H9 (cell line): ENCODE results near the gene CUBN. TPM values are rescaled to one million over a fixed set of nuclear protein-coding genes. Genes with fewer than 3 reads are reported as not detected.

ENCODE experiments used
- DNase-seq: peaks from one replicate; pipeline ENCODE4 v3.0.0-alpha.2; 2017
- H2AFZ ChIP-seq: one replicate; pipeline ENCODE4 v1.6.1; 2013; ENCODE audit warnings: mild to moderate bottlenecking, low read length, control low read depth, moderate library complexity
- H2AK5ac ChIP-seq: 2 replicates; pipeline ENCODE4 v1.6.1; 2013; ENCODE audit warnings: low read length, control low read depth, mixed read lengths; ENCODE audit not compliant: insufficient read length
- H2BK120ac ChIP-seq: one replicate; pipeline ENCODE4 v1.6.1; 2013; ENCODE audit warnings: low read depth, mild to moderate bottlenecking, low read length, control low read depth, inconsistent platforms; ENCODE audit not compliant: poor library complexity, severe bottlenecking
- H2BK12ac ChIP-seq: 2 replicates; pipeline ENCODE4 v1.6.1; 2013; ENCODE audit warnings: low read length, control low read depth, mixed read lengths, low read depth; ENCODE audit not compliant: insufficient read length
- H2BK15ac ChIP-seq: 2 replicates; pipeline ENCODE4 v1.6.1; 2013; ENCODE audit warnings: low read depth, low read length, control low read depth
- H2BK20ac ChIP-seq: one replicate; pipeline ENCODE4 v1.6.1; 2013; ENCODE audit warnings: low read depth, mild to moderate bottlenecking, low read length, control low read depth, inconsistent platforms; ENCODE audit not compliant: poor library complexity, severe bottlenecking
- H2BK5ac ChIP-seq: 2 replicates; pipeline ENCODE4 v1.6.1; 2013; ENCODE audit warnings: low read length, control low read depth, mixed read lengths; ENCODE audit not compliant: insufficient read length
- H3K14ac ChIP-seq: 2 replicates; pipeline ENCODE4 v1.6.1; 2013; ENCODE audit warnings: low read length, control low read depth; ENCODE audit not compliant: insufficient read depth
- H3K18ac ChIP-seq: 2 replicates; pipeline ENCODE4 v1.6.1; 2013; ENCODE audit warnings: low read depth, mild to moderate bottlenecking, mixed read lengths, low read length, control low read depth; ENCODE audit not compliant: insufficient read length
- H3K23ac ChIP-seq: 2 replicates; pipeline ENCODE4 v1.6.1; 2013; ENCODE audit warnings: low read length, control low read depth, mixed read lengths, low read depth; ENCODE audit not compliant: insufficient read length
- H3K23me2 ChIP-seq: 2 replicates; pipeline ENCODE4 v1.6.1; 2013; ENCODE audit warnings: low read depth, mild to moderate bottlenecking, mixed read lengths, low read length, control low read depth; ENCODE audit not compliant: insufficient read length, poor library complexity, severe bottlenecking
- H3K27ac ChIP-seq: 2 replicates; pipeline ENCODE4 v1.5.1; 2013; ENCODE audit warnings: low read length, control low read depth, mixed read lengths, low read depth; ENCODE audit not compliant: insufficient read length
- H3K27me3 ChIP-seq: 2 replicates; pipeline ENCODE4 v1.6.1; 2013; ENCODE audit warnings: low read length, control low read depth, inconsistent platforms; ENCODE audit not compliant: insufficient read depth
- H3K4ac ChIP-seq: 2 replicates; pipeline ENCODE4 v1.6.1; 2013; ENCODE audit warnings: low read depth, mild to moderate bottlenecking, control low read depth, inconsistent platforms, low read length, moderate library complexity
- H3K4me1 ChIP-seq: 2 replicates; pipeline ENCODE4 v1.6.1; 2013; ENCODE audit warnings: low read length, control low read depth, inconsistent platforms; ENCODE audit not compliant: insufficient read depth
- H3K4me2 ChIP-seq: 2 replicates; pipeline ENCODE4 v1.6.1; 2013; ENCODE audit warnings: low read length, control low read depth, mixed read lengths; ENCODE audit not compliant: insufficient read length, insufficient read depth
- H3K56ac ChIP-seq: 2 replicates; pipeline ENCODE4 v1.6.1; 2013; ENCODE audit warnings: low read depth, mild to moderate bottlenecking, mixed read lengths, low read length, control low read depth; ENCODE audit not compliant: insufficient read length
- H3K79me1 ChIP-seq: 2 replicates; pipeline ENCODE4 v1.6.1; 2013; ENCODE audit warnings: low read depth, mild to moderate bottlenecking, moderate library complexity, low read length, control low read depth, inconsistent platforms; ENCODE audit not compliant: insufficient read depth, poor library complexity, severe bottlenecking
- H3K79me2 ChIP-seq: 2 replicates; pipeline ENCODE4 v1.6.1; 2013; ENCODE audit warnings: low read length, control low read depth, inconsistent platforms; ENCODE audit not compliant: insufficient read depth
- H3K9ac ChIP-seq: 2 replicates; pipeline ENCODE4 v1.6.1; 2013; ENCODE audit warnings: low read length, control low read depth, mixed read lengths; ENCODE audit not compliant: insufficient read length; ENCODE audit errors: extremely low read depth
- H3K9me3 ChIP-seq: one replicate; pipeline ENCODE4 v1.6.1; 2013; ENCODE audit warnings: low read depth, low read length, inconsistent platforms; ENCODE audit not compliant: control insufficient read depth
- H3T11ph ChIP-seq: one replicate; pipeline ENCODE4 v1.6.1; 2013; ENCODE audit warnings: mild to moderate bottlenecking, low read length, control low read depth, inconsistent platforms
- H4K20me1 ChIP-seq: one replicate; pipeline ENCODE4 v1.6.1; 2013; ENCODE audit not compliant: control insufficient read depth, insufficient read length, insufficient read depth
- H4K5ac ChIP-seq: 2 replicates; pipeline ENCODE4 v1.6.1; 2013; ENCODE audit warnings: low read depth, mild to moderate bottlenecking, mixed read lengths, low read length, control low read depth; ENCODE audit not compliant: insufficient read length
- H4K8ac ChIP-seq: replicated peaks from 2 replicates; pipeline ENCODE4 v1.6.1; 2013; ENCODE audit warnings: low read length, control low read depth, mixed read lengths, low read depth; ENCODE audit not compliant: insufficient read length
- H4K91ac ChIP-seq: 2 replicates; pipeline ENCODE4 v1.6.1; 2013; ENCODE audit warnings: low read depth, mild to moderate bottlenecking, moderate library complexity, mixed read lengths, low read length, control low read depth; ENCODE audit not compliant: insufficient read length
- H3K27ac Mint-ChIP-seq, 3 experiments: 2 replicates in 2 of 3; 3 replicates in 1 of 3; pipeline ENCODE4 v1.8.0; 2020 to 2021; ENCODE audit warnings: mixed read lengths in 3 of 3, mild to moderate bottlenecking in 1 of 3, moderate library complexity in 1 of 3
- H3K27me3 Mint-ChIP-seq: 2 replicates; pipeline ENCODE4 v1.8.0; 2021; ENCODE audit warnings: low read depth, mild to moderate bottlenecking, moderate library complexity, mixed read lengths
- H3K36me3 Mint-ChIP-seq, 3 experiments: 2 replicates in 2 of 3; 3 replicates in 1 of 3; pipeline ENCODE4 v1.8.0; 2020 to 2021; ENCODE audit warnings: low read depth in 3 of 3, mixed read lengths in 3 of 3; ENCODE audit not compliant: insufficient read depth in 1 of 3
- H3K4me1 Mint-ChIP-seq, 2 experiments: 2 replicates each; pipeline ENCODE4 v1.8.0; 2020; ENCODE audit warnings: mixed read lengths in 2 of 2
- H3K4me3 Mint-ChIP-seq, 2 experiments: 2 replicates in 1 of 2; 3 replicates in 1 of 2; pipeline ENCODE4 v1.8.0; 2020 to 2021; ENCODE audit warnings: mild to moderate bottlenecking in 2 of 2, mixed read lengths in 2 of 2, moderate library complexity in 1 of 2
- H3K9me3 Mint-ChIP-seq, 2 experiments: 2 replicates in 1 of 2; 3 replicates in 1 of 2; pipeline ENCODE4 v1.8.0; 2020; ENCODE audit warnings: mild to moderate bottlenecking in 2 of 2, mixed read lengths in 2 of 2, moderate library complexity in 1 of 2
- WGBS: extraction: QIAGEN DNeasy Blood & Tissue Kit; methylation state at CpG from one replicate; pipeline ENCODE4 v1.1.7; 2013; ENCODE audit warnings: missing lambda C conversion rate, low lambda C conversion rate, mixed read lengths; ENCODE audit not compliant: insufficient read length; ENCODE audit errors: extremely low coverage; 5-methylcytosine and 5-hydroxymethylcytosine counted together
- total RNA-seq: library from RNA; stranded (reverse); gene quantifications from 2 replicates; pipeline ENCODE4 v1.2.1, GENCODE V29; 2021
- TF ChIP-seq, protein P1 (sequence below): fragments of 200-600 bp; sonication (generic); conservative IDR thresholded peaks from 3 replicates; pipeline ENCODE4 v1.8.0; 2021; ENCODE audit warnings: antibody characterized with exemption, mild to moderate bottlenecking

The CUBN gene
- total RNA-seq, 1 experiment from 2014 or later = 0.26 TPM

DNA sequence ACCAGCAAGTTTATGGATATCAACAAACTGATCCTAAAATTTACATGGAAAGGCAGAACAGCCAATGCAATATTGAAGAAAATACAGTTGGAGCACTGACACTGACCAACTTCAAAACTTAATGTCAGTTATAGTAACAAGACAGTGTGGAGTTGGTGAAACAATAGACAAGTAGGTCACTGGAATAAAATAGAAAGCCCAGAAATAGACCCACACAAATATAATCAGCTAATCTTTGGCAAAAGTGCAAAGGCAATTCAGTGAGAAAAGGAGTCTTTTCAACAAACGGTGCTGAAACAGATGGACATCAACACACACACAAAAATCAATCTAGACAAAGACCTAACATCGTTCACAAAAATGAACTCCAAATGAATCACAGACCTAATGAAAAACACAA, 326.1 kb downstream of the CUBN start:
- H3K9me3 ChIP-seq = no peaks in the 10 kb centered on the region
- H3K4me2 ChIP-seq = no peak overlapping the region
- H3K79me2 ChIP-seq = no peaks in the 10 kb centered on the region; the same call in 1 of the 2 replicates
- no peak overlapping the region for H2BK120ac ChIP-seq
- no peaks in the 10 kb centered on the region for H3K23me2 ChIP-seq
- no peaks in the 10 kb centered on the region for H4K20me1 ChIP-seq
- no peak overlapping the region for H3K4ac ChIP-seq
- peaks cover 4 to 17% (median 11%) of the 10 kb centered on the region in 3 experiments for H3K36me3 Mint-ChIP-seq
- no peak overlapping the region for H3K27ac ChIP-seq
- no peak overlapping the region for H2BK12ac ChIP-seq
- H4K8ac ChIP-seq = no peak overlapping the region
- H3K9me3 Mint-ChIP-seq = peaks cover 5 to 11% of the 10 kb centered on the region in 2 experiments
- no peak overlapping the region for H3K9ac ChIP-seq
- no peak overlapping the region for H3K14ac ChIP-seq
- TF ChIP-seq, protein P1, sequence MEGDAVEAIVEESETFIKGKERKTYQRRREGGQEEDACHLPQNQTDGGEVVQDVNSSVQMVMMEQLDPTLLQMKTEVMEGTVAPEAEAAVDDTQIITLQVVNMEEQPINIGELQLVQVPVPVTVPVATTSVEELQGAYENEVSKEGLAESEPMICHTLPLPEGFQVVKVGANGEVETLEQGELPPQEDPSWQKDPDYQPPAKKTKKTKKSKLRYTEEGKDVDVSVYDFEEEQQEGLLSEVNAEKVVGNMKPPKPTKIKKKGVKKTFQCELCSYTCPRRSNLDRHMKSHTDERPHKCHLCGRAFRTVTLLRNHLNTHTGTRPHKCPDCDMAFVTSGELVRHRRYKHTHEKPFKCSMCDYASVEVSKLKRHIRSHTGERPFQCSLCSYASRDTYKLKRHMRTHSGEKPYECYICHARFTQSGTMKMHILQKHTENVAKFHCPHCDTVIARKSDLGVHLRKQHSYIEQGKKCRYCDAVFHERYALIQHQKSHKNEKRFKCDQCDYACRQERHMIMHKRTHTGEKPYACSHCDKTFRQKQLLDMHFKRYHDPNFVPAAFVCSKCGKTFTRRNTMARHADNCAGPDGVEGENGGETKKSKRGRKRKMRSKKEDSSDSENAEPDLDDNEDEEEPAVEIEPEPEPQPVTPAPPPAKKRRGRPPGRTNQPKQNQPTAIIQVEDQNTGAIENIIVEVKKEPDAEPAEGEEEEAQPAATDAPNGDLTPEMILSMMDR = no peak
- no peak overlapping the region for H4K91ac ChIP-seq
- H3K79me1 ChIP-seq = no peaks in the 10 kb centered on the region
- H3K27ac Mint-ChIP-seq = no peak overlapping the region
- H3K56ac ChIP-seq = no peak overlapping the region
- H2AK5ac ChIP-seq = no peak overlapping the region
- H3K23ac ChIP-seq = no peak overlapping the region
- no peak overlapping the region for H3K4me3 Mint-ChIP-seq
- H2AFZ ChIP-seq = no peak overlapping the region
- H3T11ph ChIP-seq = no peak overlapping the region
- H2BK20ac ChIP-seq = no peak overlapping the region
- H2BK15ac ChIP-seq = no peak overlapping the region
- peaks cover 2% of the 10 kb centered on the region; the same call in 1 of the 2 replicates for H3K4me1 ChIP-seq
- no peaks in the 10 kb centered on the region for H3K27me3 Mint-ChIP-seq
- H4K5ac ChIP-seq = no peak overlapping the region
- no CpG with 5 or more reads among the region's 2 CpGs for WGBS
- no peaks in the 10 kb centered on the region for H3K27me3 ChIP-seq
- DNase-seq = no peak
- H3K4me1 Mint-ChIP-seq = peaks cover 6 to 25% of the 10 kb centered on the region in 2 experiments
- H2BK5ac ChIP-seq = no peak overlapping the region
- no peak overlapping the region for H3K18ac ChIP-seq
